HG03575 (cell line): ENCODE measurements around the gene ABR.

Experiments used
- ATAC-seq: cut with Tn5 transposase; IDR thresholded peaks from one replicate; pipeline ENCODE4 v1.9.1; 2021; ENCODE audit not compliant: unreplicated experiment, insufficient number of reproducible peaks, low FRiP score; ENCODE audit errors: extremely low read depth

Gene ABR

GRCh38 chr17:1029922-1030644 is 149.7 kb downstream of the ABR start:
- no peak for ATAC-seq

- ATAC-seq: no peak
These were observed 150.4 kb downstream of the ABR start for GRCh38 chr17:1029196-1029921.

- no peak for ATAC-seq
These were observed 152.7 kb downstream of the ABR start for GRCh38 chr17:1027044-1027443.

- no peak for ATAC-seq
These were observed 153.2 kb downstream of the ABR start for GRCh38 chr17:1026599-1026975.

- no peak for ATAC-seq
These were observed 153.8 kb downstream of the ABR start for GRCh38 chr17:1025733-1026598.

- ATAC-seq: no peak
These were observed 155.7 kb downstream of the ABR start for GRCh38 chr17:1024076-1024475.

GRCh38 chr17:1022278-1023024 is 157.3 kb downstream of the ABR start:
- ATAC-seq: no peak

- ATAC-seq: no peak
These were observed 158.6 kb downstream of the ABR start for GRCh38 chr17:1021147-1021546.

- ATAC-seq: no peak
These were observed 160.3 kb downstream of the ABR start for GRCh38 chr17:1019451-1019850.

- ATAC-seq: no peak
These were observed 161.2 kb downstream of the ABR start for GRCh38 chr17:1018547-1018946.

GRCh38 chr17:1013729-1014090 is 166.1 kb downstream of the ABR start:
- no peak for ATAC-seq

- no peak for ATAC-seq
These were observed 166.7 kb downstream of the ABR start for GRCh38 chr17:1012823-1013728.

GRCh38 chr17:1011760-1012735 is 167.7 kb downstream of the ABR start:
- no peak for ATAC-seq

GRCh38 chr17:1011138-1011537 is 168.6 kb downstream of the ABR start:
- ATAC-seq: no peak

GRCh38 chr17:1010586-1010985 is 169.2 kb downstream of the ABR start:
- ATAC-seq: no peak

- ATAC-seq: no peak
These were observed 169.7 kb downstream of the ABR start for GRCh38 chr17:1010086-1010450.
